Astrocyte (in vitro differentiated cells and primary cell): ENCODE data around the gene RAB38. TPM values are rescaled to one million over a fixed set of nuclear protein-coding genes. Genes with fewer than 3 reads are reported as not detected.

Source experiments
- DNase-seq: peaks from one replicate; pipeline ENCODE4 v3.0.0-alpha.2; 2010; ENCODE audit warnings: low read depth
- FAIRE-seq: peaks from 2 replicates; lab custom pipeline; 2011; peaks lifted over from hg19 to GRCh38; lab: Jason Lieb, UNC
- H2AFZ ChIP-seq: 2 replicates; pipeline ENCODE4 v1.6.0; 2012; ENCODE audit warnings: low read depth, low read length, inconsistent platforms
- H3K27ac ChIP-seq: 2 replicates; pipeline ENCODE4 v1.5.1; 2011; ENCODE audit warnings: low read depth, low read length, inconsistent platforms
- H3K27me3 ChIP-seq: 2 replicates; pipeline ENCODE4 v1.6.0; 2011; ENCODE audit warnings: low read length, inconsistent platforms; ENCODE audit not compliant: insufficient read depth
- H3K36me3 ChIP-seq: 2 replicates; pipeline ENCODE4 v1.5.1; 2011; ENCODE audit warnings: low read length, inconsistent platforms; ENCODE audit not compliant: insufficient read depth
- H3K4me1 ChIP-seq: 2 replicates; pipeline ENCODE4 v1.5.1; 2011; ENCODE audit warnings: low read length, inconsistent platforms; ENCODE audit not compliant: insufficient read depth
- H3K4me2 ChIP-seq: 2 replicates; pipeline ENCODE4 v1.6.0; 2012; ENCODE audit warnings: low read length, inconsistent platforms
- H3K4me3 ChIP-seq: 2 replicates; pipeline ENCODE4 v1.5.1; 2011; ENCODE audit warnings: low read depth, mild to moderate bottlenecking, low read length, inconsistent platforms; ENCODE audit not compliant: insufficient read depth
- H3K79me2 ChIP-seq: 2 replicates; pipeline ENCODE4 v1.6.0; 2012; ENCODE audit warnings: mild to moderate bottlenecking, low read length, inconsistent platforms; ENCODE audit not compliant: insufficient read depth
- H3K9ac ChIP-seq: 2 replicates; pipeline ENCODE4 v1.6.0; 2012; ENCODE audit warnings: mild to moderate bottlenecking, low read length, inconsistent platforms
- H3K9me3 ChIP-seq: 2 replicates; pipeline ENCODE4 v1.5.1; 2012; ENCODE audit warnings: low read depth, mild to moderate bottlenecking, low read length, inconsistent platforms; ENCODE audit not compliant: insufficient read depth
- H4K20me1 ChIP-seq: 2 replicates; pipeline ENCODE4 v1.6.0; 2012; ENCODE audit warnings: low read length, inconsistent platforms; ENCODE audit not compliant: insufficient read depth
- H3K27ac Mint-ChIP-seq: one replicate; pipeline ENCODE4 v1.8.0; 2021; ENCODE audit warnings: mild to moderate bottlenecking, mixed read lengths; ENCODE audit not compliant: unreplicated experiment
- H3K27me3 Mint-ChIP-seq: one replicate; pipeline ENCODE4 v1.8.0; 2021; ENCODE audit warnings: low read depth, mixed read lengths; ENCODE audit not compliant: unreplicated experiment
- H3K36me3 Mint-ChIP-seq: one replicate; pipeline ENCODE4 v1.8.0; 2021; ENCODE audit warnings: low read depth, mixed read lengths; ENCODE audit not compliant: unreplicated experiment
- H3K4me1 Mint-ChIP-seq: one replicate; pipeline ENCODE4 v1.8.0; 2021; ENCODE audit warnings: low read depth, mixed read lengths; ENCODE audit not compliant: unreplicated experiment
- H3K4me3 Mint-ChIP-seq: one replicate; pipeline ENCODE4 v1.8.0; 2021; ENCODE audit warnings: mild to moderate bottlenecking, moderate library complexity, mixed read lengths; ENCODE audit not compliant: unreplicated experiment
- H3K9me3 Mint-ChIP-seq: one replicate; pipeline ENCODE4 v1.8.0; 2021; ENCODE audit warnings: mild to moderate bottlenecking, mixed read lengths; ENCODE audit not compliant: unreplicated experiment
- CTCF ChIP-seq: IDR thresholded peaks from 2 replicates; pipeline ENCODE4 v1.5.1; 2011; ENCODE audit warnings: low read depth, mild to moderate bottlenecking, inconsistent platforms, low read length, moderate library complexity; ENCODE audit not compliant: insufficient read depth
- EZH2 ChIP-seq: IDR thresholded peaks from 2 replicates; pipeline ENCODE4 v1.6.1; 2012; ENCODE audit warnings: mild to moderate bottlenecking, low read length, inconsistent platforms; ENCODE audit not compliant: insufficient read depth
- total RNA-seq: library from RNA; stranded (reverse); gene quantifications from 2 replicates; pipeline ENCODE4 v1.2.1, GENCODE V29; 2021

RAB38 gene
- total RNA-seq, 1 donor from 2014 or later = 3.2 TPM

- Histone ChIP-seq H3K4me2 (no peak overlapping the region), H2AFZ (no peak overlapping the region), H4K20me1 (no peaks in the 10 kb centered on the region), H3K27ac (no peak overlapping the region), H3K9me3 (no peaks in the 10 kb centered on the region), H3K9ac (no peak overlapping the region), H3K4me3 (no peak overlapping the region), H3K4me1 (no peaks in the 10 kb centered on the region), H3K27me3 (no peaks in the 10 kb centered on the region), H3K79me2 (no peaks in the 10 kb centered on the region), H3K36me3 (no peaks in the 10 kb centered on the region)
- Mint-ChIP-seq H3K36me3 (no peaks in the 10 kb centered on the region), H3K4me3 (no peak overlapping the region), H3K27me3 (no peaks in the 10 kb centered on the region), H3K4me1 (peaks cover 2% of the 10 kb centered on the region), H3K27ac (no peak overlapping the region), H3K9me3 (no peaks in the 10 kb centered on the region)
- FAIRE-seq (no peak), DNase-seq (no peak)
- TF ChIP-seq CTCF = no peak
- no peak for TF ChIP-seq EZH2
Observed at GRCh38 chr11:88101881-88102597, 73.2 kb downstream of the RAB38 start.

GRCh38 chr11:88100151-88100550 is 75.1 kb downstream of the RAB38 start:
- Mint-ChIP-seq H3K9me3 (no peaks in the 10 kb centered on the region), H3K4me3 (no peak overlapping the region), H3K27me3 (no peaks in the 10 kb centered on the region), H3K27ac (no peak overlapping the region), H3K36me3 (no peaks in the 10 kb centered on the region), H3K4me1 (peaks cover 2% of the 10 kb centered on the region)
- FAIRE-seq = no peak
- no peaks in the 10 kb centered on the region for H4K20me1 ChIP-seq
- TF ChIP-seq EZH2 (no peak), CTCF (no peak)
- H2AFZ ChIP-seq = no peak overlapping the region
- no peak overlapping the region for H3K9ac ChIP-seq
- no peak overlapping the region for H3K4me3 ChIP-seq
- no peaks in the 10 kb centered on the region for H3K27me3 ChIP-seq
- H3K27ac ChIP-seq = no peak overlapping the region
- DNase-seq = no peak
- H3K9me3 ChIP-seq = no peaks in the 10 kb centered on the region
- H3K4me2 ChIP-seq = no peak overlapping the region
- no peaks in the 10 kb centered on the region for H3K36me3 ChIP-seq
- no peaks in the 10 kb centered on the region for H3K4me1 ChIP-seq
- no peaks in the 10 kb centered on the region for H3K79me2 ChIP-seq

- FAIRE-seq = no peak
- Histone ChIP-seq H3K4me1 (no peaks in the 10 kb centered on the region), H2AFZ (no peak overlapping the region), H3K9ac (no peak overlapping the region), H3K9me3 (no peaks in the 10 kb centered on the region), H3K79me2 (no peaks in the 10 kb centered on the region), H3K27me3 (no peaks in the 10 kb centered on the region), H4K20me1 (no peaks in the 10 kb centered on the region), H3K36me3 (no peaks in the 10 kb centered on the region), H3K4me3 (no peak overlapping the region), H3K4me2 (no peak overlapping the region), H3K27ac (no peak overlapping the region)
- peak; percentile 2 for DNase-seq
- Mint-ChIP-seq H3K9me3 (no peaks in the 10 kb centered on the region), H3K4me3 (no peak overlapping the region), H3K4me1 (no peaks in the 10 kb centered on the region), H3K27me3 (no peaks in the 10 kb centered on the region), H3K27ac (no peak overlapping the region), H3K36me3 (no peaks in the 10 kb centered on the region)
- TF ChIP-seq EZH2 = no peak
- no peak for TF ChIP-seq CTCF
Observed at GRCh38 chr11:88098289-88098688, 77.0 kb downstream of the RAB38 start.
